Karpas-422 (cell line): ENCODE results near the gene KCNK15. TPM values are rescaled to one million over a fixed set of nuclear protein-coding genes. Genes with fewer than 3 reads are reported as not detected.

Experiments used
- DNase-seq: peaks from one replicate; pipeline ENCODE4 v3.0.0-alpha.2; 2015
- H2AFZ ChIP-seq: fragments of 200-600 bp; sonication (generic); 2 replicates; pipeline ENCODE4 v1.6.1; 2014; ENCODE audit warnings: antibody characterized with exemption, low read length, mixed read lengths
- H3K27ac ChIP-seq: fragments of 200-600 bp; sonication (generic); 2 replicates; pipeline ENCODE4 v1.5.1; 2014; ENCODE audit warnings: mild to moderate bottlenecking, low read length, moderate library complexity
- H3K27me3 ChIP-seq: fragments of 200-600 bp; sonication (generic); 2 replicates; pipeline ENCODE4 v1.6.1; 2014; ENCODE audit warnings: low read length, mixed read lengths
- H3K36me3 ChIP-seq: fragments of 200-600 bp; sonication (generic); 2 replicates; pipeline ENCODE4 v1.6.1; 2014; ENCODE audit warnings: low read length, mixed read lengths; ENCODE audit not compliant: insufficient read depth
- H3K4me1 ChIP-seq: fragments of 200-600 bp; sonication (generic); 2 replicates; pipeline ENCODE4 v1.6.1; 2014; ENCODE audit warnings: mild to moderate bottlenecking, low read length, mixed read lengths
- H3K4me2 ChIP-seq: fragments of 200-600 bp; sonication (generic); 2 replicates; pipeline ENCODE4 v1.6.1; 2014; ENCODE audit warnings: low read length, low read depth, mild to moderate bottlenecking; ENCODE audit not compliant: poor library complexity, severe bottlenecking
- H3K4me3 ChIP-seq: fragments of 200-600 bp; sonication (generic); 2 replicates; pipeline ENCODE4 v1.5.1; 2014; ENCODE audit warnings: mild to moderate bottlenecking, antibody characterized with exemption, low read length, mixed read lengths
- H3K79me2 ChIP-seq: fragments of 200-600 bp; sonication (generic); 2 replicates; pipeline ENCODE4 v1.6.1; 2014; ENCODE audit warnings: mild to moderate bottlenecking, low read length, mixed read lengths
- H3K9ac ChIP-seq: fragments of 200-600 bp; sonication (generic); 2 replicates; pipeline ENCODE4 v1.6.0; 2014; ENCODE audit warnings: low read length
- H3K9me2 ChIP-seq: fragments of 200-600 bp; sonication (generic), shearing (Covaris generic); replicated peaks from 2 replicates; pipeline ENCODE4 v1.6.0; 2014; ENCODE audit warnings: mild to moderate bottlenecking, low read length, moderate library complexity; ENCODE audit not compliant: insufficient read depth
- H3K9me3 ChIP-seq: fragments of 300-700, 200-600 bp; sonication (generic); 2 replicates; pipeline ENCODE4 v1.6.1; 2014; ENCODE audit warnings: low read length, mixed read lengths
- H4K20me1 ChIP-seq: fragments of 200-600 bp; sonication (generic); 2 replicates; pipeline ENCODE4 v1.6.1; 2014; ENCODE audit warnings: mild to moderate bottlenecking, antibody characterized with exemption, low read length, low read depth; ENCODE audit not compliant: insufficient read depth
- total RNA-seq: library from RNA; depleted of rRNA; stranded (reverse); fragments of >200 nt; shearing (Covaris generic); gene quantifications from 2 replicates; pipeline ENCODE4 v1.2.3, GENCODE V29; 2014; ENCODE audit warnings: low replicate concordance

The KCNK15 gene
- total RNA-seq, 1 experiment from 2014 or later, result not detected

DNA sequence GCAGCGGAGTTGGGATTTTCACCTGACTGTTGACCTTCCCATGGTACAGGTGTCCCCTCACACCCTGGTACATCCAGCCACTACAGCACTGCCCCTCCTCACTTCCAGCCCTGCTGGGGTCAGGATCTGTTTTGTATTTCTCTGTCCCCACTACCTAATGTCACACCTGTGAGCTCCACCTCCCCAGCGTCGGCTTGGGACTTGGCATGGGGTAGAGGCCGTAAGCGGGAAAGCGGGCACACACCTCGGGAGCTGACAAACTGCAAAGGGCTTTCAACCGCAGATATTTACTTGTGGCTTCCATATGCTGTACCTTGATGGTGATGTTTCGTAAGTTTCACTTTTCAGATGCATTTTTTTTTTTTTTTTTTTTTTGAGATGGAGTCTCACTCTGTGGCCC lies 35.9 kb upstream of the KCNK15 start:
- no peak overlapping the region for H3K4me3 ChIP-seq
- no peaks in the 10 kb centered on the region for H3K9me3 ChIP-seq
- H2AFZ ChIP-seq, result no peak overlapping the region
- H3K4me1 ChIP-seq, result no peaks in the 10 kb centered on the region
- H3K27me3 ChIP-seq, result no peaks in the 10 kb centered on the region
- no peak overlapping the region for H3K4me2 ChIP-seq
- H3K36me3 ChIP-seq, result no peaks in the 10 kb centered on the region
- no peaks in the 10 kb centered on the region for H4K20me1 ChIP-seq
- H3K27ac ChIP-seq, result no peak overlapping the region
- H3K79me2 ChIP-seq, result no peaks in the 10 kb centered on the region
- no peak overlapping the region for H3K9ac ChIP-seq
- H3K9me2 ChIP-seq, result no peaks in the 10 kb centered on the region
- DNase-seq, result no peak

DNA sequence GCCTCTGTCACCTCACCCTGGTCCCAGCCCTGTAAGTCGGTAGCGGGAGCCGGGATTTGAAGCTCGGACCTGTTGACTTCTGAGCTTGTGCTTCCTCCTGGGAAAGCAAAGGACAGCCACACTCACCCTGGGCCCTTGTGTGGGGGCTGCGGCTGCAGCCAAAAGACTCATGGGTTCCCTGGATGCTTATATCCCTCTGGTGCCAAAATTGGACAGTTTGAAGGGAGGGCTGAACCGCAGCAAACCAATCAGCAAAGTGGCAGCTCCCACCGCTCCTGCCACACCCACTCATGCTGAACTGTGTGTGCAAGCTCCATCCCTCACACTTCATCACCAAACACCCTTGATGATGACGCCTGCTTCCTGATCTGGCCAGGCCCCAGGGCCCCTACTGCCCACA lies 34.4 kb upstream of the KCNK15 start:
- Histone ChIP-seq H4K20me1 (0 out of 2 replicates have a peak, but pooled peaks cover 2% of the 10 kb centered on the region), H3K4me3 (no peak overlapping the region), H2AFZ (no peak overlapping the region), H3K4me2 (no peak overlapping the region), H3K27ac (no peak overlapping the region), H3K36me3 (no peaks in the 10 kb centered on the region), H3K27me3 (no peaks in the 10 kb centered on the region), H3K4me1 (no peaks in the 10 kb centered on the region), H3K9me2 (no peaks in the 10 kb centered on the region), H3K79me2 (no peaks in the 10 kb centered on the region), H3K9ac (no peak overlapping the region), H3K9me3 (no peaks in the 10 kb centered on the region)
- DNase-seq, result no peak

DNA sequence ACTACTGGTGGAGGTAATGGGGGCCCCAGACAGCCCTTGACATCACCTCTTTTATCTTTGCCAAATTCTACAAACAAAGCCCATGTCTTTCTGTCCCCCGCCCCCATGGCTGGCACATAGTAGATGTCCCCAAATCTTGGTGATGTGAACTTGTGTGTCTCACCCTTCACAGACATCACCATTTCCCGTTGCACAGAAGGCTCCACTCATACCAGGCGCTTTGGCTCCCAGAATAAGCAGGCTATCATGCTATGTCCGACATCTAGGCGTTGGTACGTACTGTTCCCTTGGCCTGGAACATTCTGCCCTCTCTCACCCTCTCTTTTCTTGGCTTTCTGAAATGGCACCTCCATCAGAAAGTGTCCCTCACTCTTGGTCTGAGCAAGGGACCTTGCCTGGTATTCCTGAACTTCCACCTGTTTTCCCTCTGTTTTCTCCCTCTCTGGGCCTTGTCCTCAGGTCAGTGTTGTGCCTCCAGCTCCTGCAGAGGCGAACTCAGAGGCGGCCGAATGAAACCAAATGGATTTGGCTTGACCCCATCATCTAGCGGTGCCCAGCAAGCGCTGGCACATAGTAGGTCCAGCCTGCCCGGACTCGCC lies 31.5 kb upstream of the KCNK15 start:
- Histone ChIP-seq H3K79me2 (no peaks in the 10 kb centered on the region), H3K4me2 (no peak overlapping the region), H3K27me3 (no peaks in the 10 kb centered on the region), H2AFZ (no peak overlapping the region), H3K9ac (no peak overlapping the region), H3K36me3 (no peaks in the 10 kb centered on the region), H3K27ac (no peak overlapping the region), H4K20me1 (0 out of 2 replicates have a peak, but pooled peaks cover 2% of the 10 kb centered on the region), H3K4me1 (no peaks in the 10 kb centered on the region), H3K4me3 (no peak overlapping the region), H3K9me3 (no peaks in the 10 kb centered on the region), H3K9me2 (no peaks in the 10 kb centered on the region)
- no peak for DNase-seq

DNA sequence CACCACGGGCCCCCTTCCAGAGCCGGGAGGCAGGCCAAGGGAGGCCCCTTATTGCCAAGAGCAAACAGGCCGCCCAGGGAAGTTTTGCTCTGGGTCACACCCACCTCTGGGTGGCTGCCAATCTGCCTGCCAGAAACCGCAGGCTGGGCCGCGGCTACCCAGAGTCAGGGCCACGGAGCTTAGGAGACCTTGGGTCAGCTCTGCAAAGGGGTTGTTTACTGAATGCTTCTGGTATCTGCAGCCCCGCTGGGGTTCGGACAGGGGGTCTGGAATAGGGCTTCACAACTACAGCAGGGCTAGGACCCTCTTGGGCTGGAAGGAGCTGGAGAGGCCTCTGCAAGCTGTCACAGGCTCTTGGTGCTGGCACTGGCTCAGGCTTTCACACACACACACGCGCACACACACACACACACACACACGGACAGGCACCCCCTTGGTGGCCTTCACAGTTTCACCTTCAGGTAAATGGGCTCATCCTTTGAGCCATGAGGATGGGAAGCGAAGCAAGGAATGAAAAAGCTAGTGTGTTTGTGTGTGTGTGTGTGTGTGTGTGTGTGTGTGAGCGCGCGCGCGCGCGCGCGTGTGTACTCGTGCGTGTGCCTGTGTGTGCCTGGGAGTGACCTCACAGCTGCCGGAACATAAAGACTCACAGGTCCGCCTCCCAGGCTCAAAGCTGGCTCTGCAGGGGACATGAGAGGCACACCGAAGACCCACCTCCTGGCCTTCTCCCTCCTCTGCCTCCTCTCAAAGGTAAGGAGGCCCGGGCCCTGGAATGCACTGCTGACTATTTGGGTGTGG lies 30.8 kb upstream of the KCNK15 start, which contains the start of gene CCN5:
CCN5 (plus strand) TSS at position 669 of the 798 bp plus-strand sequence; CDS start at position 691, 22 bp downstream.
- Histone ChIP-seq H3K4me3 (no peak within 1 kb of the TSS), H3K27me3 (no peaks in the 10 kb centered on the region), H3K9me2 (no peaks in the 10 kb centered on the region), H2AFZ (no peak within 1 kb of the TSS), H3K27ac (no peak within 1 kb of the TSS), H3K9me3 (no peaks in the 10 kb centered on the region), H3K9ac (no peak within 1 kb of the TSS), H4K20me1 (0 out of 2 replicates have a peak, but pooled peaks cover 2% of the 10 kb centered on the region), H3K79me2 (no peaks in the 10 kb centered on the region), H3K36me3 (no peaks in the 10 kb centered on the region), H3K4me1 (no peaks in the 10 kb centered on the region), H3K4me2 (no peak within 1 kb of the TSS)
- DNase-seq, result no peak

DNA sequence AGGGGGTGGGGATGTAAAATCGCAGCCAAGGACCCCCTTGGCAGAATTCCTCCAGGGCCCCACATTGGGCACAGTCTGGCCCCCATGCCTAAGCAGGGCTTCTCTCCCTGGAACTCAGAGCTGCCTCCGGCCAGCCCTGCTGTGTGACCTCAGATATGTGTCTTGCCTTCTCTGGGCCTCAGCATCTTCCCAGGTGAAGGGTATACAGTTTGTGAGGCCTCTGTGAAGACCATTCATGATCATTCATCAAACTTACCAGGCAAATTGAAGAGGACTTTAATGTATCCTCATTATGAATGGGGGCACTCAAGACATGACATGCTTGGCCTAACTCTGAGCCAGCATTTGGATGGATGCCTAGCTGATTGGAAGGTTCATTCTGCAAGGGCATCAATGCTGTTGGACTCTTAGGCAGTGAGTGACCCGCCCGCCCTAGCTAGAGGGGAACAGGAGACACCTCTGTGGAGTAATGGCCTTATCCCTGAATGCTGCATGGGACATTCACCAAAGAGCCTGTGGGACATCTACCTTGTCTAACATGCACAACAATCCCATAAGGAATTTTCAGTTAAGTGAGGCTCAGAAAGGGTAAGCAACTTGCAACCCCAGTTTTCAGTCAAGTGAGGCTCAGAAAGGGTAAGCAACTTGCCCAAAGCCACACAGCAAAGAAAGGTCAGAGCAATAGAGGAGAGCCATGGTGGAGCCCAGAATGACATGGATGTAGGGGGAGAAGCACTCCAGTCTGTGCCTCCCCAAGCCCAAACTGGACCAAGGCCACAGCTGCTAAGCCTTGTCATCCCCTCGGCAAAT lies 30.0 kb upstream of the KCNK15 start:
- H3K9me3 ChIP-seq, result no peaks in the 10 kb centered on the region
- H2AFZ ChIP-seq, result no peak overlapping the region
- no peaks in the 10 kb centered on the region for H3K36me3 ChIP-seq
- H3K4me3 ChIP-seq, result no peak overlapping the region
- no peaks in the 10 kb centered on the region for H3K9me2 ChIP-seq
- no peak overlapping the region for H3K9ac ChIP-seq
- DNase-seq, result no peak
- 0 out of 2 replicates have a peak, but pooled peaks cover 2% of the 10 kb centered on the region for H4K20me1 ChIP-seq
- H3K27me3 ChIP-seq, result no peaks in the 10 kb centered on the region
- H3K79me2 ChIP-seq, result no peaks in the 10 kb centered on the region
- H3K4me2 ChIP-seq, result no peak overlapping the region
- H3K4me1 ChIP-seq, result no peaks in the 10 kb centered on the region
- no peak overlapping the region for H3K27ac ChIP-seq

DNA sequence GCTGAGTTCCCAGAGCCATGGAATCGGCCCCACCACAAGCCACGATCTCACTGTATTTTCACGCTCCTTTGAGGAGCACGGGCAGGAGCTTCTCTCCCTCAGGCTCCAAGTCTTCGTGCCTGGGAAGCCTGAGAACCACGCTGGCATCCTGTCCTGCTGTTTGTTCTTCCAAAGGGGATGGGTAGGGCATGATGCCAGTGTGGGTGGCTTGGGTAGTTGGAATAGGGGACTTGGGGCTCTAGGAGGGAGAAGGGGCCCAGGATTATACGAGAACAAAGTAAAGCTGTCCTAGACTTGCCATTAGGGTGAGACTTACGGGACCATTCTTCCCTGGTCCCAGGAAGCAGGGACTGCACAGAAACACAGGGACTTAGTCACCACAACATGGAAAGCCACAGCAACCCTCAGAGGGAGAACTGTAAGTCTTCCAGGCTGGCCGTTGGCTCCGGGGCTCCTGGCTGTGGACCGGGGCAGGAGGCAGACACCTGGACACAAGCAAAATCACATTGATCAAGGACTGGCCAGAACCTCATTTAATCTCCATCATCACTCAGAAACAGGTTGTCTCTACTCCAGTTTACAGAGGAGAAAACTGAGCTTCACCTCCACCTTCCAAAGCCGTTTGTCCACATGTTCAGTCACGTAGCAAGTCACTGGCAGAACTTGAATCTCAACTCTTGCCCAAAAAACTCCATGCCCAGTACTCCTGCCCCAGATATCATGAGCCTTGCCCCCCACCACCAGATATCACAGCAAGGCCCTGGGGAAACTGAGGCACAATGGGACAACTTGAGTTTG lies 29.2 kb upstream of the KCNK15 start:
- Histone ChIP-seq H3K4me2 (no peak overlapping the region), H2AFZ (no peak overlapping the region), H3K27me3 (no peaks in the 10 kb centered on the region), H3K27ac (no peak overlapping the region), H3K9me3 (no peaks in the 10 kb centered on the region), H3K79me2 (no peaks in the 10 kb centered on the region), H3K9me2 (no peaks in the 10 kb centered on the region), H4K20me1 (0 out of 2 replicates have a peak, but pooled peaks cover 2% of the 10 kb centered on the region), H3K9ac (no peak overlapping the region), H3K36me3 (no peaks in the 10 kb centered on the region), H3K4me3 (no peak overlapping the region), H3K4me1 (no peaks in the 10 kb centered on the region)
- DNase-seq, result no peak

DNA sequence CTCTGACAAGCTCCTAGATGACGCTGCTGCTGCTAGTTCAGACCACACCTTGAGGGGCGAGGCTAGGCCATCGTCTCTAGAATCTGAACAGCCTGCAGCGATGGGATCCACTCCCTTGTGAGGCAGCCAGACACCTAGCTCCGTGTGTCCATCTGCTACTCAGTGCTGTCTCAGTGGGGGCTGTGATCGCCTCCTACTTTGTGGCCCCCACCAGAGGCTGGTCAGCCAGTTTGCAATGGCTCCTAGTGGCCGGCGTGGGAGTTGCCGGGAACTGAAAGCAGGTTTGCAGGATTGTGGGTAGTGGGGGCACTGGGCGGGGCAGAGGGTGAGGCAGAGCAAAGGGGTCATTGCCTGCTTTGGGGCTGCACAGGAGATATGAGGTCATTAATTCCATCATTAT lies 27.7 kb upstream of the KCNK15 start:
- H4K20me1 ChIP-seq, result 0 out of 2 replicates have a peak, but pooled peaks cover 2% of the 10 kb centered on the region
- no peak for DNase-seq
- H3K9ac ChIP-seq, result no peak overlapping the region
- no peak overlapping the region for H2AFZ ChIP-seq
- no peaks in the 10 kb centered on the region for H3K79me2 ChIP-seq
- no peak overlapping the region for H3K4me3 ChIP-seq
- H3K4me1 ChIP-seq, result no peaks in the 10 kb centered on the region
- no peaks in the 10 kb centered on the region for H3K9me2 ChIP-seq
- H3K4me2 ChIP-seq, result no peak overlapping the region
- H3K27me3 ChIP-seq, result no peaks in the 10 kb centered on the region
- H3K27ac ChIP-seq, result no peak overlapping the region
- no peaks in the 10 kb centered on the region for H3K36me3 ChIP-seq
- no peaks in the 10 kb centered on the region for H3K9me3 ChIP-seq
